ENCODE measurements around the gene ELP5.

The ELP5 gene

GRCh38 chr17:7308625-7309433 lies 56.8 kb downstream of the ELP5 start:
- DNase-seq = peak in 32 of 56 donors; percentile 7 to 58 (median 31)
